Inflammatory macrophage (primary cell): ENCODE measurements around the gene TSHZ2.
"Not testable (repeated sequence)": the region's sequence is repeated elsewhere in the genome, so short reads cannot be mapped to it uniquely, and the experiment has no call there.

ENCODE experiments used
- DNase-seq, 2 donors: peaks; one replicate each; pipeline ENCODE4 v3.0.0-alpha.2; 2020 to 2022

TSHZ2 gene

DNA sequence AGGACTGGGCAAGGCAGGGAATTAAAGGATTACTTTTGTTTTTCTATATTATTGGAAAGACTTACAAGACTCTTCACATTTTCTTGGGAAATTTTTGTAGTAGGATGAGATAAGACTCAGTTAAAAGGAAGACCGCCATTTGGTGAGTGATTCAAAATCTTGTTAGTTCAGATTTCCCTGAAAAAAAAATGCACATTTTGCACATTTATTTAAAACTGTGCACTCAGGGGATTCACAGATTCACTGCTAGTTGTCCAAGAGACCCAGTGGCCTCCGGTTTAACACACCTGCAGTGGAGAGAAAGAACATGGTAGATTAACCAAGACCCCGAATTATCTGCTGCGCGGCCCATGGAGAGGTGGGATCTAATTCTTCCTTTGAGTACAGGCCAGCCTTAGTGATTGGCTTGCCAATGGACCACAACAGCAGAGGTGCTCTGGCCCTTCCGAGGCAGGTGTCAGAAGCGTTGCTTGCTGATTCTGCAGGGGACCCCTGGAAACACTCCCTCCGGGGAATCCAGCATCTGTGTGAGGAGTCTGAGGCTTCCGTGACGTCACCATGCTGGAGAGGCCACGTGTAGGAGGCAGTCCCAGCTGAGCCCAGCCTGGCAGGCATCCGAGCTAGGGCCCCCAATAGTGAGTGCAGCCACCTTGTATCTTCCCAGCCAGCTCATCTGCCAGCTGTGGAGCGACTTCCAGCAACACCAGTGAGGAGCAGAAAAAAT, 552.6 kb downstream of the TSHZ2 start:
- DNase-seq, result no peak

DNA sequence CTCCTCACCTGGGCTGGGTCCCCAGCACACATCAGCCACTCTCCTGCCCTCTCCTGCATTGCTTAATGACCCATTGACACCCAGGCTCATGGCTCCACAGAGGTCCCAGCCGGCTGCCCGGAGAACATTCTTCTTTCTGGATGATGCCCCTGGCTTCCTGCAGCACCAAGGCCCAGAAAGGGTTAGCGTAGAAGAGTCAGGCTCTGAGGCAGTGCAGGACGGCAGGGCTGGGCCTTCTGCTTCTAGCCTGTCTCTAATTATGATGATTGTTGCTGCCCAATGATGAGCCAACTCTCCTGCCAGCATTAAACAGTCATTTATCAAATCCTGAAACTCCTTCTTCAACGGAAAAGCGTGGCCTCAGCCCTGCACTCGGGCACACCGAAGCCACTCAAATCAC, 555.0 kb downstream of the TSHZ2 start:
- DNase-seq, result no peak

DNA sequence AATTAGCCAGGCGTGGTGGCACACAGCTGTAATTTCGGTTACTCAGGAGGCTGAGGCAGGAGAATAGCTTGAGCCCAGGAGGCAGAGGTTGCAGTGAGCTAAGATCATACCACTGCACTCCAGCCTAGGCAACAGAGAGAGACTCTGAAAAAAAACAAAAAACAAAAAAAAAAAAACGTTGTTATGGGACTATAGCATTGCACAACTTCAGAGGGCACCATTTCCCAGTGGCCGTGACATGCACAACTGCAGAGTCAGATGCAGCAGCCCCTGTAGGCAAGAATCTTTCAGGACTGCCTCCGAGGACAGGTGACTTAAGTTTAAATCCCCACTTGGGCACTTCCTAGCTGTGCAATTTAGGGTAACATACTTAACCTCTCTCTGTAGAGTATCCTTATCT, 557.5 kb downstream of the TSHZ2 start:
- DNase-seq, result no peak

DNA sequence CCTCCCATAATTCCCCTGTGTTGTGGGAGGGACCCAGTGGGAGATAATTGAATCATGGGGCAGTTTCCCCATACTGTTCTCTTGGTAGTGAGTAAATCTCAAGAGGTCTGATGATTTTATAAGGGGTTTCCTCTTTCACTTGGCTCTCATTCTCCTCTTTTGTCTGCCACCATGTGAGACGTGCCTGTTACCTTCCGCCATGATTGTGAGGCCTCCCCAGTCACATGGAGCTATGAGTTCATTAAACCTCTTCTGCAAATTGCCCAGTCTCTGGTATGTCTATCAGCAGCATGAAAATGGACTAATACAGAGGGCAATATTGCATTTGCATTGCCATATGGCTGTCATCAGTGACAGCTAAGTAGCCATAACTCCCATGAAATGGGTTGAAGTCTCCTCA, 558.3 kb downstream of the TSHZ2 start:
- DNase-seq, result peak; percentile 29 to 34

DNA sequence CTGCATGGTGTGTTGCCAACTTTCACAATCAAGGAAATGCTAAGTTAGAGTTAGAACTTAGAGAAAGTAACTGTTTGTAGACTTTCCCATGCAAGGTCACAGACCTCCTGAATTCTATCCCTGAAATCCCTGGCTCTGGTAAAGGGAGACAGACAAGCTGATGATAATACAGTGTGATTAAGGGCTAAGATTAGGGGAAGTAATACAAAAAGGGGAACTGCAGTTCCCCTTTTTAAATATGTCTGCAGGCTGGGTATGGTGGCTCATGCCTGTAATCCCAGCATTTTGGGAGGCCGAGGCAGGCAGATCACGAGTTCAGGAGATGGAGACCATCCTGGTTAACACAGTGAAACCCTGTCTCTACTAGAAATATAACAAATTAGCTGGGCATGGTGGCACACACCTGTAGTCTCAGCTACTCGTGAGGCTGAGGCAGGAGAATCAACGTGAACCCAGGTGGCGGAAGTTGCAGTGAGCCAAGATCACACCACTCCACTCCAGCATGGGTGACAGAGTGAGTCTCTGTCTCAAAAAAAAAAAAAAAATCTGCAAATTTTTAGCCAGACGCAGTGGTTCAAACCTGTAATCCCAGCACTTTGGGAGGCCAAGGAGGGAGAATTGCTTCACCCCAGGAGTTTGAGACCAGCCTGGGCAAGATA, 560.6 kb downstream of the TSHZ2 start:
- DNase-seq, result peak; percentile 17 to 37

DNA sequence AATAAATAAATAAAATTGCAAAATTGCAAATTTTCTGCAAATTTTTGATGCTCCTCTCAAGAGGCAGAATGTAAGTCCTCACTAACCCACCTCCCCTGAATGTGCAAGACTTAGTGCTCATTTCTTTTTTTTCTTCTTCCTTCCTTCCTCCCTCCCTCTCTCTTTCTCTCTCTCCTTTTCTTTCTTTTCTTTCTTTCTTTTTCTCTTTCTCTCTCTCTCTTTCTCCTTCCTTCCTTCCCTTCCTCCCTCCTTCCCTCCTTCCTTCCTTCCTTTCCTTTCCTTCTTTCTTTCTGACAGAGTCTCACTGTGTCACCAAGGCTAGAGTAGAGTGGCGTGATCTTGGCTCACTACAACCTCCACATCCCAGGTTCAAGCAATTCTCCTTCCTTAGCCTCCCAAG, 561.3 kb downstream of the TSHZ2 start:
- no peak for DNase-seq

DNA sequence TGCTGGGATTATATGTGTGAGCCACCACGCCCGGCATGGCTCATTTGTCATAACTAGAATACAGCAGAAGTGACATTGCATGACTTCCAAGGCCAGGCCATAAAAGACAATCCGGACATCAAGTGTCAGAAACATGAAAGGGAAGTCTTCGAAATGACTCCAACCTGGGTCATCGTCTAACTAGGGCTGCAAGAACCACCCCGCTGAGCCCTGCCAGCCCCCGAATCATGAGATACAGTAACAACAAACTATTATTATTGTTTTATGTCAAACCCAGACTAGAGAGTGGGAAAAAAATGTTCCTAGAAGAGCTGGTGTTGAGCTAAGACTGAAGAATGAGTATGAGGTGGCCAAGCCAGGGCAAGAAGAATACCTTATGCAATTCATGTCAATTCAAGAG, 561.9 kb downstream of the TSHZ2 start:
- DNase-seq, result no peak

DNA sequence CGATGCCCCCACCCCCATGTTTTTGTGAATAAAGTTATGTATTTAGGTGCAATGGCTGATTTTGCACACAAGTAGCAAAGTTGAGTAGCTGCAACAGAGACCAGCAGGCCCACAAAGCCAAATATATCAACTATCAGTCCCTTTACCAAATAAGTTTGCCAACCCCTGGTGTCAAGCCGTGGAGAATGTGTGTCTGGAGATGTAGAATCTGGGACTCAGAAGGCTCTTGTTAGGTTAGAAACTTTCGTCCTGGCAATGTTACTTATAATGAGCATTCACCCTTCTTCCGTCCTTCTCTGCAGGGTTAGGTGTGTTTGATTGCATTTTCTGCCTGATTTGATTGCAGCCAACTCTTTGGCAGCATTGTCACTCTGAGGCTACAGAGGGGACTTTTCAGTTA, 563.7 kb downstream of the TSHZ2 start:
- DNase-seq, result no peak

DNA sequence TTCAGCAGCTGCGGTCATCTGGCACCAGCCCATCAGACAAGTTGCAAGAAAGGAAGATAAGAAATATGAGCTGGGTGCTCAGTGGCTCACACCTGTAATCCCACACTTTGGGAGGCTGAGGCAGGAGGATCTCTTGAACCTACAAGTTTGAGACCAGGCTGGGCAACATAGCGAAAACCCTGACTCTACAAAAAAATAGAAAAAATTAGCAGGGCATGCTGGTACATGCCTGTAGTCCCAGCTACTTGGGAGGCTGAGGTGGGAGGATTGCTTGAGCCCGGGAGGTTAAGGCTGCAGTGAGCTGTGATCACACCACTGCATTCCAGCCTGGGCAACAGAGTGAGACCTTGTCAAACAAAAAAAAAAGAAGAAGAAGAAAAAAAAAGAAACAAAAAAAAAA, 564.2 kb downstream of the TSHZ2 start:
- not testable (repeated sequence) for DNase-seq

DNA sequence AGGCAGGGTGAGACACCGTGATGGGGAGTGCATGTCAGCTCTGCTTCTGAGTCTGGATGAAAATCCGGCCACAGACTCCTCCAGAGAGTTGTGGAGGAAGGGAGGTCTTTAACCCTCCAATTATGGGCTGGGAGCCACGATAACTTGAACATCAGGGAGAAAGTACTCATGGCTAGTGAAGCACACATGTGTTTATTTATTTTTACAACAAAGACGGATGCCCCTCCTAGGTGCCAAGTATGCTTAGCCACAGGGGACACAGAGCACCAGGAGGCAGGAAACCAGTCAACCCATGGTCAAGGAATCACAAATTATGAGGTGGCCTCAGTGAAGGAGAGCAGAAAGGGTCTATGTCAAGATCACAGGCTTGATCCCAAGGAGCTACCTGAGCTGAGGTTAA, 567.4 kb downstream of the TSHZ2 start:
- DNase-seq, result no peak
